NCI-H1694 treated with DMSO at 0.1 percent for 48 hours (cell line): Measurements from ENCODE around the gene ZP1.

Experiments used
- DNase-seq: peaks from one replicate; lab custom pipeline; 2025; lab: John Stamatoyannopoulos, UW

The ZP1 gene

DNA sequence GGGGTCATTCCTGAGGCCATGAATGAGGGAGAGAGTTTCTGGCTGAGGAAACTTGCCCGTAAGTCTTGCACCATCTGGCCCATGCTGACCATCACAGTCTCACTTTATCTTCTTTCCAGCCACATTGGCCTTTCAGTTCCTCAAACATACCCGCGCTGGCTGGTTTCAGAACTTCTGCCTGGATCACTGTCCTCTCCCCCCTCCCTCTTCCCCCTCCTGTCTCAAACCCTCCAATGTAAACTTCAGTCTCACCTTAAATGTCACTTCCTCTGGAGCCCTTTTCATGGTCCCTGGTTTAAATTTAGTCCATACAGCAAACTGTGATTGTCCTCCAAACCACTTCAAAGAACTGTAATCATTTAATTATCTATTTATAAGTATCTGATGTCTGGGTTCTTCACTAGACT lies 42.9 kb downstream of the ZP1 start:
- DNase-seq, result no peak

DNA sequence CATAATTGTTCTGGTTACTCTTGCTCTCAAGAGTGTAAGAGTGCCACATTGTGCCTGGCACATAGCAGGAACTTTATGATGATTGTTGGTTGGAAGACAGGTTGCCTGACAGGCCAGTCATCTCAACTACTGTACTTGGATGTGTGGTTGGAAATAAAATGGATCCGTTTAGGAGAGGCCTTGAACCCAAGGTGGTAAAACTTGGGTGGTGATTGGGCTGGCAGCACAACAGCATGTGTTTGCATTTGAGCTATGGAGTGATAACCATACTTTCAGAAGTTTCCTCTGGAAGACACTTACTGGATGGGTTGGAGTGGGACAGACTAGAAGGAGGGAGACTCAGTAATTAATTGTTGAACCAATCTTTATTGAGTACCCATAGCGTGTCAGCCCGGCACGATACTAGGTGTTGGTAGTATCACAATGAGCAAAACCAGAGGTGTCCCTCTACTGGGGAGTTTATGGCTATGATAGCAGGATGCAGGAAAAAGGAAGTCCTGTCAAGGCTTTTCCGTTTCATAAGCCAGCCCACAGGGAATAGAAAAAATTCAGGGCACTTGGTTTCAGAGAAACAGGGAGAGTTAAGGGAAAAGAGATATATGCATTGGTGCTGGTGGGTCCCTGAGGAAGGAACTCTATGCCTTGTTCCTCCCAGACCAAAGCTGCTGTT lies 43.5 kb downstream of the ZP1 start:
- no peak for DNase-seq

DNA sequence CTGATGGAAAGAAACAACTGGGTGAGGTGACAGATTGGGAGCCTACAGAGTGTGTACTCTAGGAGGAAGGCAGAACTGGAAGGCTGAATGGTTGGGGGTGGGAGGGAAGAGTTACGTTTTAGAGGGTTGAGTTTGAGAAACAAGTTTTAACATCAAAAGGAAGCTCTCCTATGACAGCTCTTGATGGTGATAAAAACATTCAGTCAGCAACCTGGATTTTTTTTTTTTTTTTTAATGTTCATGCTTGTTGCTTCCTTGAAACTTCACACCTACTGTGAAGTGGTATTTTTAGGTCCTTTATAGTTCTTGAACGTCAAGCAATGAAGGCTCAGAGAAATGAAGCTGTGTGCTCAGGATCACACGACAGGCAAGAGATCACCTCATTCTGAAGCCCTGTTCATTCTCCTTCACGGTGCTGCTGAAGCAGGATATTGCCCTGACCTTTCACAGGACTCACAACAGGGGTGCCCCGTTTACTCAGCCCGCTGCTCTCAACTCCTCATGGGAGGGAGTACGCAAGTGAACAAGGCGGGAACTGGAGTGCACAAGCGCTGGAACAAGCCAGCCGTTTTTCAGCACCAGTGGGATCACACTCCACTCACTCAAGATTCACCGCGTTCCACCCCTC lies 45.0 kb downstream of the ZP1 start:
- DNase-seq, result no peak

DNA sequence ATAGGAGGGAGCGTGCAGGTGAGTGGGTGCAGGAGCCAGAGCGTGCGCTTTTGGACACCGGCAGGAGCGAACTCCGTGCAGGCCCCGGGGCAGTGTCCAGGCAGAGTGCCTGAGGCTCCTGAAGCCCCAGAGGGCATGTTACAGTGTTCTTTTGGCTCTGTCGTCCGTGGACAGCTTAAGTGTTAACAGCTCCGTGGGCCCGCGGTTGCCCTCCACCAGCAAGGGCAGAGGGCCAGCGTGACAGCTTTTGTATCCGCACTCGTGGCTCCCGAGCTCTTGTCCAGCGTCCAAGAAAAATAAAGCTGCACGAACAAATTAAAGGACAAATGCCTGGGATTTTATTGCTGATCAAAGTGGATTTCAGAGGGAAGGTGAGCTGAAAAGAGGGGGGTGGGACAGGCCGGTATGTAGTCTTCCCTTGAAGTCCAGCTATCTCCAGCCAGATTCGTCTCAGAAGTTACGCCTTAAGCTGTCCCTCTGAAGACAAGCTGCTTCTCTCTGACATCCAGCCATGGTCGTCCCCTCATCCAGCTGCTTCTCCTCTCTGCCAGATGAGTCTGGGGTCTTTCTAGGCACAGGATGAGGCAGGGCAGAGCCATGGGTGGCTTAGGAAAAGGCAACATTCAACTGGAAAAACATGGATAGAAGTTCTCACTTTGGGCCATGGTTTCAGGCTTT lies 45.6 kb downstream of the ZP1 start:
- no peak for DNase-seq

DNA sequence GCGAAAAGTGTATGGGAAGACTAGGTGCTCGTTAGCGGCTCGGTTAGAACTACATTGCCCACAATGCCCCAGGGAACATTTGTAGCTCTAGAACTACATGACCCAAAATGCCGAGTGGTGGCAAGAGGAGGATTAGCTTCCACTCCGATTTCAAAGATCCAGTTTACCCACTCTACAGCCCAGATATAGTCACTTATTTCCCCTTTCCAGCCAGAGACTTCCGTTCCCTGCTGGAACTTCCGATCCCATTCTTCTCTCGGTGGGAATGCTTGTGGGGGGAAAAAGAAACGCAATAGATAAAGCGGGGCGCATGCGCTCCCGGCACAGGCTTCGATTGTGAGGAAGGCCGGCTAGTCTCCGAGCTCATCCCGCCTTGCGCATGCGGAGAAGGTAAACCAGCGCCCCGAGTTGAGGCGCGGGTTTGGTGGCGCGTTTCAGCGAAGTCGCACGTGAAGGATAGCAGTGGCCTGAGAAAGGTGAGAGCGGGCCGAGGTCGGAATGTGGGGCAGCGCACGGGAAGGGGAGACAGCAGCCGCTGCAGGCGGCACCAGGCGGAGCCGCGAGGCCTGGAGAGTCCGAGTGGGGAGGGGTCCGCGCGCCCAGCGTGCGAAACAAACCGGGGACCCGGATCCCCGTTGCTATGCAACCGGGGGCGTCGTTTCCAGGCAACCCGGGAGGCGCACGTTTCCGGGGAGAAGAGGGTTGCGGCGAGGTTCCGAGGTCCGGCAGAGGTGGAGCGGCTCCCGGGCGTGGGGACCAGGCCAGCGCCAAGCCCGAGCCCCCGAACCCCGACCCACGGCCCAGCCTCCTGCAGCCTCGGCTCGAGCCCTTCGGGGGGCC lies 46.7 kb downstream of the ZP1 start, which contains the start of gene TMEM109:
TMEM109 (plus strand) TSS at position 366 of the 840 bp plus-strand sequence. CDS start 5,536 bp downstream, outside the sequence.
- DNase-seq, result peak; percentile 92

DNA sequence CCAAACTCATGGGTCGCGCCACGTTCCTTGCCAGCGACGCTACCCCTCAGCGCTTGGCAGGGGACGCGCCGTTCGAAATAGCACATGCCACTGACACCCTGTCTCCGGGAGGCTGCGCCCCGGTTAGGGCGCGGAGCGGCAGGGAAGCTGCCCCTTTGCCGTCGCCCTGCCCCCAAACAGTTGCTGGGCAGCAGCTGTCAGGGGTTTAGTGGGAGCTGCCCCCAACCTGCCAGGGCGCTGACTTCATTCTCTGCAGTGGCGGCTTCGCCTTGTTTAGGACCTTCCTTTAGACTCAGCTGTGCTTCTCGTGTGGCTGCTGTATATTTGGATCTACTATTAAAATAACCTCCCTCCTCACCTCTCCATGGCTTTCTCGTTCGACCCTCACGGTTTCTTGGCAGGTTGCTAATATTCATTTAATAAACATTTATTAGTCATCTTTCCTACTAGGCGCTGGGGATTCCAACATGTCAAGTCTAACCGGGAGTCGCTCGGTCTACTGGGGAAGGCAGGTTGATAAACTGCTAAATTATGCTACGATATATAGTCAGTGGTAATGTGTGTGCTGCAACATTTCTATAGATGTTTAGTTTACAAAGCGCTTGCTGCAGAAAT lies 47.4 kb downstream of the ZP1 start:
- no peak for DNase-seq

DNA sequence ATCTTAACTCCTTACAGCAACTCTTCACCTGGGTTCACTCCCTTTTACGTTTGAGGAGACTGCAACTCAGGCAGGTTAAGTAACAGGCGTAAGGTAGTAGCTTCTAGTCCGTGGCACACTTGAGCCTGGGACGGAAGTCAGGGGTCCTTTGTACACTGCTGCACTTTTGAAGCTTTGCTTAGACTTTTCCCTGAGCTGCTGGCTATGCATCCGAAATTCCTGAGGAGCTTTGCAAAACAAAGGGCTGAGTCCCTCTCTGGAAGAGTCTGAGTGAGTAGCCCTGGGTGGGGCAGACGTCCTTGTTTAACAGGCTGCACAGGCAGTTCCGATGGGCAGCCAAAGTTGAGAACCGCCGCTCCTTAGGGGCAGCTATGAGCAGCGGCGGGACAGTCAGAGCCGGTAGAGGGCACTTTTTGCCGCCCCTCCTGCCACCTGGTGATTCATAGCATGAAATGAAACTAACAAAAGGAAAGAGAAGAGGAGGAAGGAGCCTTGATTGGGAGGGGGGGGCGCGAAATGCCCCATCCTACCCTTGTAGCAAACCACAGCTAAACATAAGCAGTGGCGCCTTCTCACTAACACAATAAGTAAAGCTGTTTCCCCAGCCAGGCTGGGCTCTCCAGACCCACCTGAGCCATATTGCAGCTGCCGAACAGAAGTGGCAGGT lies 48.0 kb downstream of the ZP1 start:
- DNase-seq, result no peak

DNA sequence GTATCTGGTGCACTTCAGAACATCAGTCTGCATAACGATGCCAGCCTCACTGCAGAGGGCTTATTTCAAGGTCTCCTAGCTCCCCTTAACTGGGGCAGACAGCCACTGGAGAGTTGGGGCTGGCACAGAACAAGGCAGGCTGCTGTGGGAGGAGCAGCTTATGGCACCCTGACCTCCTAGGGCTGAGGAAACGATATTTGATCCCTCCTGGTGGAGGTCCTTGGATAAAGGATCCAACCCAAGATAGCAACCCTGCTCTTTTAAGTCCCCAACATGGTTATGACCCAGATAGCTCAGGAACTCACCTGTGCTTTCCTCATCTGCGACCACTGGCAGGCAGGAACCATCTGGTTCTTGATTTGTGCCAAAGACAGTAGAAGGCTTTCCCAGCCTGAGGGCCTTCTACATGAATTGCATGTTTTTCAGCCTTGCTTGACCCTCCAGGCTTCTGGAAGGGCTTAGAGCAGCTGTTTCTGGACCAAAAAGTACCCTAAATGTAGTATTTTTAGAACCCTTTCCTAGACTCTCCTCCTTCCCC lies 49.4 kb downstream of the ZP1 start:
- no peak for DNase-seq

DNA sequence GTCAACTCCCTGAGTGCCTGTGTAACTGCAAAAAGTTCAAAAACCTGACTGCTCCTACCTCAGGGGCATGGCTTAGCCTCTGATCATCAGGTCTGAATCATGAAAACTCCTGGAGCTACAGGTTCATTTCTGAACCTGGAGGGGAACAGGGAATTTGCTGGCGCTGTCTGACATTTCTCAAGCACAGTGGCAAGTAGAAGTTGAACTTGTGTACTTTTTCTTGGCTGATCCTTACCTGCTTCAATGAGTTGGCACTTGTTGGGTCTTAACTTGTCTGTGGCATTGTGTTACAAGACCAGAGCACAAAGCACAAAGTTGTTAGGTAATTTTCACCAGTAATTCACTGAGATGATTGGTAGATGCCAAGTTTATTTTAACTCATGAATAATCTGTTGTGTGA lies 49.9 kb downstream of the ZP1 start:
- DNase-seq, result no peak

DNA sequence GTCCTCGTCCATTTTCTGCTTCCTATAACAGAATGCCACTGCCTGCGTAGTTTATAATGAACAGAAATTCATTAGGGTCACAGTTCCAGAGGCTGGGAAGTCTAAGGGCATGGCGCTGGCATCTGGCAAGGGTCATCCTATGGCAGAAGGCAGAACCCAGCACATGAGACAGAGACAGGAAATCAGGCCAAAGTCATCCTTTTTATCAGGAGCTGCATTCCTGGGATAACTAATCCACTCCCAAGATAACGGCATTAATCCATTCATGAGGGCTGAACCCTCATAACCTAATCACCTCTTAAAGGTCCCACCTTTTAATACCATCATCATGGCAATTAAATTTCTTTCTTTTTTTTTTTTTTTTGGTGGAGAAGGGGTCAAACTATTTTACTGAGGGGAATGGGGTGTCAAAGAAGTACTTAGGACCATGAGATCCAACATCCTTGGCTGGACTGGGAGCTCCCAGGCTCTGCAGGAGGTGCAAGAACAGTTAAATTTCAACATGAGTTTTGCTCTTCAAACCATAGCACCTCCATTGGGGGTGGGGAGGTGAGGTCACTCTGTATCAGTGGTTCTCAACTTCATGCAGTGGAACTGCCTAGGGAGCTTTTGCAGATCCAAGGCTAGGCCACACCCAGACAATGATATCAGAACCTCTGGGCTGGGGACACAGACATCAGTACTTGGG lies 51.1 kb downstream of the ZP1 start:
- no peak for DNase-seq

DNA sequence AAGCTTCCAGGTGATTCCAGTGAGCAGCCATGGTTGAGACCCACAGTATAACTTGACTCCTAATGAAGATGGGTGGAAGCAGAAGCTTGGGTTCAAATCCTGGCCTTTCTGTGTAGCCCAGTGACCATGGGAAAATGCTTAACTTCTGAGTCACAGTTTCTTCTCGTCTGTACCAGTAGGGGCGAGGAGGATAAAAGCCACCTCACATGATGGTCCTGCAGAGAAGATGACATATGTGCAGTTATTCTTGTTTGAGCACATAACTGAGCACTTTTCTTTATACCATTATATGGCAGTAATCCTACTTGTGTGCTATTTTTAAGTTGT lies 51.6 kb downstream of the ZP1 start:
- no peak for DNase-seq

DNA sequence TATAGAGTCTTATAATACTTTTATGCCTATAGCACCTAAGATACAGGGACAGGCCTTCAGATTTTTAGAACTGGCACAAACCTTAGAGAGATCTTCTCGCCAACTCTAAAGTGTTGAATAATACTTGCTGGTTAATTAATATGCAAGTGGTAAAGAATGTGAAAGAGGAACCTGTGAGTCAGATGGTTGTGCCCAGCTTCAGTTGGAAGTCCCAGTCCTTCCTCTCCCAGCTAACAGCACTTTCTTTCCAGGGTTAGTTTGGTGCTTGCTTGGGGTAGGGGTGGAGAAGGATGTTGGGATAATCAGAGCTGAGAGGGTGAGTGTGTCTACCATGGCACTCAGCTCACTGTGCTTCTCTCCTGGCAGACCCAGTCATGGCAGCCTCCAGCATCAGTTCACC lies 52.0 kb downstream of the ZP1 start:
- no peak for DNase-seq

DNA sequence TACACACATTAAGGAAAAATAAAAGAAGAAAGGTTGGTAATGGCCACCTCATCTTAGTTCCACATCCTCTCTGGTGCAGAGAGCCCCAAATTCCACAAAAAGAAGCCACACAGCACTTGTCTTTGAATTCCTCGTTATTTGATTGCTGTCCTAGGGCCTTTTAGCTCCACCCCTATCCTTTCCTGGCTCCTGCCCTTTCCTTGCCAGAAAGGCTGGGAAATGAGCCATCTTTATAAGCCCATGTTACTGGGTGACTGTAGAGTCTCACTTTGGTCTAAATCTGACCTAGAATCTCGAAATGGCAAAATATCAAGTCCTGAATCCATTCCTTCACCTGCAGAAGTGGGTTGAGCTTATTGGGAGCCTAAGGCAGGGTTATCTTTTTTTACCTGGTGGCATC lies 52.6 kb downstream of the ZP1 start:
- no peak for DNase-seq

DNA sequence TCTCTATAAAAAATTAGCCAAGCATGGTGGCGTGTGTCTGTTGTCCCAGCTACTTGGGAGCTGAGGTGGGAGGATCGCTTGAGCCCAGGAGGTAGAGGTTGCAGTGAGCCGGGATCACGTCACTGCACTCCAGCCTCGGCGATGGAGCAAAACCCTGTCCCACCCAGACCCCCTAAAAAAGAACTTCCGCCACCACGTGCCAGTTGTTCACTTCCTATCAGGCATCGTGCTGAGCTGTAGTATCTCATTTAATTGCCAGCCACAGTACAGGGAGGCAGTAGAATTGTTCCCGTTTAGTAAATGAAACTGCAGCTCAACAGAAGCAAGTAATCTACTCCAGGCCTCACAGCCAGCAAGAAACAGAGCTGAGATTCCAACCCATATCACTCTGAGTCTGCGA lies 53.9 kb downstream of the ZP1 start:
- no peak for DNase-seq

DNA sequence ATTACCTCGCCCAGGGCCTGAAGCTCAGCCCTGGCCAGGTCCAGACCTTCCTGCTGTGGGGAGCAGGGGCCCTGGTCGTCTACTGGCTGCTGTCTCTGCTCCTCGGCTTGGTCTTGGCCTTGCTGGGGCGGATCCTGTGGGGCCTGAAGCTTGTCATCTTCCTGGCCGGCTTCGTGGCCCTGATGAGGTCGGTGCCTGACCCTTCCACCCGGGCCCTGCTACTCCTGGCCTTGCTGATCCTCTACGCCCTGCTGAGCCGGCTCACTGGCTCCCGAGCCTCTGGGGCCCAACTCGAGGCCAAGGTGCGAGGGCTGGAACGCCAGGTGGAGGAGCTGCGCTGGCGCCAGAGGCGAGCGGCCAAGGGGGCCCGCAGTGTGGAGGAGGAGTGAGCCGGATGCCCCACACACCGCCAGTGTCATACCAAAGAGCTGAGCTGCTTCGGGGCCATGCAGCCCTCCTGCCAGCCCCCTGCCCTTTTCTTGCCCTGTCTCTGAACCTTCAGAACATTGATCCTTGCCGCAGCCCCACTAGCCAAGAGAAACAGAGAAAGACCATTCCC lies 54.5 kb downstream of the ZP1 start:
- DNase-seq, result no peak

DNA sequence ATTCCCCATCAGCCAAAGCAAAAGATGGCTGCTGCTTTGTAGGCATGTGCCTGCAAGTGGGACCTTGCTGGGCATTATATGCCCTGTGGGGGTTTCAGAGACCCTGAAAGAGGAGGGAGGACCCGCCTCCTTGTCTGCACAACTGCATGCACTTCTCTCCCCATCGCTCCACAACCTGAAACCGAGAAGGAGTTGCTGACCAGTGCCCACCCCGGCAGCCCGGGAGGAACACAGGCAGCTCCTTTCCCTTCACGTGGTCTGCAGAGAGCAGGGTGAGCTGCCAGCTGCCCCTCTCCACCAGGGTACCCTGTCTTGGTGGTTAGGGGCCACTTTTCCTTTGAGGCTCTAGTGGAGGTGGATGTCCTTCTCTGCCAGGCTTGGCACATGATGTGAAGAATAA lies 55.6 kb downstream of the ZP1 start:
- DNase-seq, result no peak

DNA sequence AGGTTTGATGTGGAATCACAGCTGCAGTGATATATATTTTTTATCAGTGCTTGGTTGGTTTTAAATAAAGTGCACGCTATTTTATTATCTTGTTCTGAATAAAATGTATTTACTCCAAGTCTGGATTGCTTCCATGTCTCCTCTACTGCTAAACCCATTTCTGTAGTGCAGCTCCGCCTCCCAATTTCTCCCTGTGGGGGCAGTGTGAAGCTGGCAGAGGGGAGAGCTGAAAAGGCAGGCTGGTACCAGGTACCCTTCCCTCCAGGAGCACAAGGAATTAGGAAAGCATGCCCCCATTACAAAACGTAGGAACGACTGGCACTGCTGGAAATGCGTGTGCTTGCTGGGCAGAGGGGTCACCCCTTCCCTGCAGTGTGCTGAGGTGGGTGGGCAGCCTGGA lies 56.0 kb downstream of the ZP1 start:
- no peak for DNase-seq

DNA sequence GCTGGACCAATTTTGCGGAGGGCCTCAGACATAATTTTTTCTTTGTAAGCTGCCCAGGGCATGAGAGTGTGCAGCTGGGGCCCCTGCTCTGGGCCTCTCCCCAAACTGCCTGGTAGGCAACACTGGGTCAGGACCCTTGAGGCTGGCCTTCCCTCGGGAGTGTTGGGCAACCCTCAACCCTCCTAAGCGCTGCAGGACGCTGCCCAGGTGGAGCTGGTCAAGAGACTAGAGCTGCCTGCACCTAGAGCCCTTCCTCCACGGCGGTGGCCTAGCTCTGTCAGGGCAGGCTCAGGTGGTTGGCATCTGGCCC lies 56.4 kb downstream of the ZP1 start:
- no peak for DNase-seq

DNA sequence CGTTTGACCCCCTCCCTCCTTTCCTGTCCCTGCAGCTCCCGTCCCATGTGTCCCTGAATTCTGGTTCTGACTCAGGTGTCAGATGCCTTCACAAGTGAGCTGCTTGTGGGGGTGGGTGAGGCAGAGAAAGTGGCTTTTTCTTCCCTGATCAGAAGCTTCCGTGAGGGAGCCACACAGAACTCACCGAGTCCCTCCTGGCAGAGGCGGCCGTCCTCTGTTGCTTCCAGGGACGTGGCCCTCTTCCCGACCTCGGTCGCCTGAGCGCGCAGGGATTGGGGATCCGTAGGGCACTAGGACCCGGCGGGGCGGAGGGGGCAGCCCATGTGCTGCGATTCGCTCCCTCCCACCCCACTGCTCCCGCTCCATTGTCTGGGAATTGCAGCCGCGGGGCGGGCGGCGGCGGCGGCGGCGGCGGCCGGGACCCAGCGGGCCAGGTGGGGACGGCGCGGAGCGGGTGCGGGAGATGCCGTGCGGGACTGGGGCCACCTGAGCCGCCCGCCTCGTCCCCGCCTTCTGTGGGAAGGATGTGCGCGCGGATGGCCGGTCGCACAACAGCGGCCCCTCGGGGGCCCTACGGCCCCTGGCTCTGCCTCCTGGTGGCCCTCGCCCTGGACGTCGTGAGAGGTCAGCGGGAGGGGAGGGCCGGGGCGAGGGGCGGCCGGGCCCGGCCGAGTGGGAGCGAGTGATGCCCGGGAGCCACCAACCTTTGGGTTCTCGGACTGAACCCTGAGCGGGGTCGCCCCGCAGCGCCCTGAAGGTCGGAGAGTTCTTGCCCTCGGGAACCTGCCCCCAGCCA lies 57.0 kb downstream of the ZP1 start, which contains the start of gene TMEM132A:
TMEM132A (plus strand) TSS at position 351 of the 796 bp plus-strand sequence; CDS start at position 525, 174 bp downstream.
- DNase-seq, result peak; percentile 30
